NCI-H226 (cell line): ENCODE results near the gene RANBP1.
A peak's percentile ranks its signal among the peaks of the same experiment; 100 is the strongest.

ENCODE experiments used
- DNase-seq: peaks from one replicate; pipeline ENCODE4 v3.0.0-alpha.2; 2015

The RANBP1 gene

GRCh38 chr22:20125201-20126174 lies 9.6 kb downstream of the RANBP1 start:
- DNase-seq = no peak

GRCh38 chr22:20126284-20127029 lies 10.6 kb downstream of the RANBP1 start:
- DNase-seq = no peak

- no peak for DNase-seq
These were observed 11.5 kb downstream of the RANBP1 start for GRCh38 chr22:20127318-20127868.

- DNase-seq = no peak
These were observed 12.1 kb downstream of the RANBP1 start for GRCh38 chr22:20127869-20128618.

GRCh38 chr22:20128619-20128901 lies 12.7 kb downstream of the RANBP1 start:
- DNase-seq = no peak

- no peak for DNase-seq
These were observed 13.2 kb downstream of the RANBP1 start for GRCh38 chr22:20128902-20129746.

GRCh38 chr22:20129747-20130014 lies 13.8 kb downstream of the RANBP1 start:
- no peak for DNase-seq

GRCh38 chr22:20130319-20130718 lies 14.4 kb downstream of the RANBP1 start:
- DNase-seq = no peak

- peak; percentile 48 for DNase-seq
These were observed 15.1 kb downstream of the RANBP1 start for GRCh38 chr22:20130731-20131596.

GRCh38 chr22:20131597-20131858 lies 15.6 kb downstream of the RANBP1 start, which contains the start of gene ZDHHC8:
Gene ZDHHC8, plus strand, starts transcription at chr22:20131804. Its CDS starts 144 bp downstream, at chr22:20131948.
- no peak for DNase-seq

- no peak for DNase-seq
These were observed 16.2 kb downstream of the RANBP1 start for GRCh38 chr22:20131859-20132685.

- DNase-seq = no peak
These were observed 16.9 kb downstream of the RANBP1 start for GRCh38 chr22:20132686-20133246.

GRCh38 chr22:20133930-20134549 lies 18.1 kb downstream of the RANBP1 start:
- no peak for DNase-seq

GRCh38 chr22:20135265-20135664 lies 19.4 kb downstream of the RANBP1 start:
- DNase-seq = no peak

GRCh38 chr22:20135806-20136602 lies 20.1 kb downstream of the RANBP1 start:
- no peak for DNase-seq

GRCh38 chr22:20136603-20136873 lies 20.6 kb downstream of the RANBP1 start:
- DNase-seq = no peak

- no peak for DNase-seq
These were observed 21.2 kb downstream of the RANBP1 start for GRCh38 chr22:20137113-20137512.

GRCh38 chr22:20137671-20138416 lies 21.9 kb downstream of the RANBP1 start:
- no peak for DNase-seq

GRCh38 chr22:20138417-20138738 lies 22.5 kb downstream of the RANBP1 start:
- DNase-seq = no peak
